Activated naive CD4-positive, alpha-beta T cell treated with anti-CD3 and anti-CD28 coated beads, Interleukin-2, amount 10 ng/mL, durations not matched to agents 7 days and 5 days (primary cell): ENCODE results near the gene ST8SIA2.
"Not testable (repeated sequence)": the region's sequence is repeated elsewhere in the genome, so short reads cannot be mapped to it uniquely, and the experiment has no call there.

Experiments
- CTCF ChIA-PET: fragments of 350-600 bp; sonication (Branson Sonifier 250); formaldehyde crosslinking; loops from one replicate; lab custom pipeline; 2021; ENCODE audit warnings: antibody characterized with exemption; lab: Charles Lee
- DNase-seq: peaks from one replicate; pipeline ENCODE4 v3.0.0-alpha.2; 2020
- H3K27ac Mint-ChIP-seq: one replicate; pipeline ENCODE4 v1.8.0; 2021; ENCODE audit warnings: mild to moderate bottlenecking, moderate library complexity, mixed read lengths
- H3K27me3 Mint-ChIP-seq: one replicate; pipeline ENCODE4 v1.8.0; 2021; ENCODE audit warnings: mild to moderate bottlenecking, mixed read lengths
- H3K36me3 Mint-ChIP-seq: one replicate; pipeline ENCODE4 v1.8.0; 2021; ENCODE audit warnings: mixed read lengths
- H3K4me1 Mint-ChIP-seq: one replicate; pipeline ENCODE4 v1.8.0; 2021; ENCODE audit warnings: mixed read lengths
- H3K4me3 Mint-ChIP-seq: one replicate; pipeline ENCODE4 v1.8.0; 2021; ENCODE audit warnings: mild to moderate bottlenecking, moderate library complexity, mixed read lengths
- H3K9me3 Mint-ChIP-seq: one replicate; pipeline ENCODE4 v1.8.0; 2021; ENCODE audit warnings: mixed read lengths

The ST8SIA2 gene

GRCh38 chr15:92467245-92467644 lies 73.6 kb downstream of the ST8SIA2 start:
- peaks cover 19% of the 10 kb centered on the region for H3K27me3 Mint-ChIP-seq
- no peak overlapping the region for H3K4me3 Mint-ChIP-seq
- no peaks in the 10 kb centered on the region for H3K36me3 Mint-ChIP-seq
- CTCF ChIA-PET, result no interaction called here
- no peaks in the 10 kb centered on the region for H3K9me3 Mint-ChIP-seq
- H3K27ac Mint-ChIP-seq, result no peak overlapping the region
- no peaks in the 10 kb centered on the region for H3K4me1 Mint-ChIP-seq
- no peak for DNase-seq

GRCh38 chr15:92468991-92469390 lies 75.3 kb downstream of the ST8SIA2 start:
- CTCF ChIA-PET, result no interaction called here
- no peak overlapping the region for H3K27ac Mint-ChIP-seq

GRCh38 chr15:92471288-92471687 lies 77.6 kb downstream of the ST8SIA2 start:
- no peaks in the 10 kb centered on the region for H3K36me3 Mint-ChIP-seq
- peaks cover 19% of the 10 kb centered on the region for H3K27me3 Mint-ChIP-seq
- CTCF ChIA-PET, result no interaction called here
- H3K9me3 Mint-ChIP-seq, result no peaks in the 10 kb centered on the region
- no peak overlapping the region for H3K4me3 Mint-ChIP-seq
- H3K4me1 Mint-ChIP-seq, result no peaks in the 10 kb centered on the region
- no peak for DNase-seq
- H3K27ac Mint-ChIP-seq, result no peak overlapping the region

More at GRCh38 chr15:92468991-92469390, 75.3 kb downstream of the ST8SIA2 start:
- DNase-seq, result no peak
- Mint-ChIP-seq H3K9me3 (no peaks in the 10 kb centered on the region), H3K27me3 (peaks cover 14% of the 10 kb centered on the region), H3K36me3 (no peaks in the 10 kb centered on the region), H3K4me3 (no peak overlapping the region), H3K4me1 (no peaks in the 10 kb centered on the region)

- H3K27me3 Mint-ChIP-seq, result peaks cover 14% of the 10 kb centered on the region
- no peaks in the 10 kb centered on the region for H3K4me1 Mint-ChIP-seq
- no peaks in the 10 kb centered on the region for H3K36me3 Mint-ChIP-seq
These were observed 80.1 kb downstream of the ST8SIA2 start for GRCh38 chr15:92473756-92474155.

GRCh38 chr15:92479730-92480129 lies 86.0 kb downstream of the ST8SIA2 start:
- H3K27ac Mint-ChIP-seq, H3K4me3 Mint-ChIP-seq, H3K9me3 Mint-ChIP-seq, H3K4me1 Mint-ChIP-seq, CTCF ChIA-PET, DNase-seq, H3K36me3 Mint-ChIP-seq: not testable (repeated sequence)
- H3K27me3 Mint-ChIP-seq, result peaks cover 11% of the 10 kb centered on the region

More at GRCh38 chr15:92473756-92474155, 80.1 kb downstream of the ST8SIA2 start:
- no peak overlapping the region for H3K27ac Mint-ChIP-seq
- no peak overlapping the region for H3K4me3 Mint-ChIP-seq
- H3K9me3 Mint-ChIP-seq, result no peaks in the 10 kb centered on the region
- CTCF ChIA-PET, result no interaction called here
- no peak for DNase-seq

- no peak for DNase-seq
- Mint-ChIP-seq H3K4me1 (no peaks in the 10 kb centered on the region), H3K36me3 (no peaks in the 10 kb centered on the region), H3K27ac (no peak overlapping the region), H3K9me3 (no peaks in the 10 kb centered on the region), H3K27me3 (peaks cover 10% of the 10 kb centered on the region), H3K4me3 (no peak overlapping the region)
- CTCF ChIA-PET, result no interaction called here
These were observed 86.7 kb downstream of the ST8SIA2 start for GRCh38 chr15:92480361-92480760.

GRCh38 chr15:92485441-92485840 lies 91.8 kb downstream of the ST8SIA2 start:
- Mint-ChIP-seq H3K4me3 (no peak overlapping the region), H3K27ac (no peak overlapping the region), H3K27me3 (peaks cover 11% of the 10 kb centered on the region), H3K9me3 (peaks cover 7% of the 10 kb centered on the region), H3K4me1 (no peaks in the 10 kb centered on the region), H3K36me3 (no peaks in the 10 kb centered on the region)
- CTCF ChIA-PET, result no interaction called here
- no peak for DNase-seq

- CTCF ChIA-PET, result no interaction called here
- H3K36me3 Mint-ChIP-seq, result no peaks in the 10 kb centered on the region
- no peak for DNase-seq
These were observed 99.0 kb downstream of the ST8SIA2 start for GRCh38 chr15:92492551-92493115.

GRCh38 chr15:92494806-92495336 lies 101.2 kb downstream of the ST8SIA2 start:
- Mint-ChIP-seq H3K36me3 (no peaks in the 10 kb centered on the region), H3K27ac (no peak overlapping the region), H3K4me3 (no peak overlapping the region), H3K27me3 (peaks cover 3% of the 10 kb centered on the region), H3K9me3 (peaks cover 1% of the 10 kb centered on the region), H3K4me1 (no peaks in the 10 kb centered on the region)
- CTCF ChIA-PET, result no interaction called here
- DNase-seq, result no peak

More at GRCh38 chr15:92492551-92493115, 99.0 kb downstream of the ST8SIA2 start:
- no peak overlapping the region for H3K27ac Mint-ChIP-seq
- peaks cover 3% of the 10 kb centered on the region for H3K27me3 Mint-ChIP-seq
- no peak overlapping the region for H3K4me3 Mint-ChIP-seq
- H3K9me3 Mint-ChIP-seq, result peaks cover 7% of the 10 kb centered on the region
- no peaks in the 10 kb centered on the region for H3K4me1 Mint-ChIP-seq

GRCh38 chr15:92495446-92495845 lies 101.8 kb downstream of the ST8SIA2 start:
- CTCF ChIA-PET, result no interaction called here
- H3K4me3 Mint-ChIP-seq, result no peak overlapping the region
- H3K36me3 Mint-ChIP-seq, result no peaks in the 10 kb centered on the region
- H3K9me3 Mint-ChIP-seq, result no peaks in the 10 kb centered on the region
- DNase-seq, result no peak
- peaks cover 3% of the 10 kb centered on the region for H3K27me3 Mint-ChIP-seq
- no peaks in the 10 kb centered on the region for H3K4me1 Mint-ChIP-seq
- no peak overlapping the region for H3K27ac Mint-ChIP-seq

- Mint-ChIP-seq H3K27me3 (peaks cover 28% of the 10 kb centered on the region), H3K4me3 (no peak overlapping the region), H3K27ac (no peak overlapping the region), H3K36me3 (no peaks in the 10 kb centered on the region), H3K9me3 (no peaks in the 10 kb centered on the region), H3K4me1 (no peaks in the 10 kb centered on the region)
- no peak for DNase-seq
- CTCF ChIA-PET, result no interaction called here
These were observed 106.2 kb downstream of the ST8SIA2 start for GRCh38 chr15:92499731-92500530.

- Mint-ChIP-seq H3K36me3 (no peaks in the 10 kb centered on the region), H3K4me1 (no peaks in the 10 kb centered on the region), H3K27ac (no peak overlapping the region), H3K9me3 (peaks cover 4% of the 10 kb centered on the region), H3K4me3 (no peak overlapping the region), H3K27me3 (peaks cover 25% of the 10 kb centered on the region)
- DNase-seq, result no peak
- CTCF ChIA-PET, result no interaction called here
These were observed 108.7 kb downstream of the ST8SIA2 start for GRCh38 chr15:92502336-92502735.

GRCh38 chr15:92502930-92503857 lies 109.5 kb downstream of the ST8SIA2 start:
- Mint-ChIP-seq H3K9me3 (peaks cover 4% of the 10 kb centered on the region), H3K27me3 (peaks cover 25% of the 10 kb centered on the region), H3K4me3 (no peak overlapping the region), H3K4me1 (no peaks in the 10 kb centered on the region), H3K27ac (no peak overlapping the region), H3K36me3 (no peaks in the 10 kb centered on the region)
- CTCF ChIA-PET, result no interaction called here
- DNase-seq, result no peak

GRCh38 chr15:92503889-92504288 lies 110.2 kb downstream of the ST8SIA2 start:
- H3K36me3 Mint-ChIP-seq, result no peaks in the 10 kb centered on the region
- CTCF ChIA-PET, result no interaction called here
- H3K9me3 Mint-ChIP-seq, result peaks cover 4% of the 10 kb centered on the region
- no peak for DNase-seq
- peaks cover 25% of the 10 kb centered on the region for H3K27me3 Mint-ChIP-seq
- H3K4me1 Mint-ChIP-seq, result no peaks in the 10 kb centered on the region
- no peak overlapping the region for H3K4me3 Mint-ChIP-seq
- H3K27ac Mint-ChIP-seq, result no peak overlapping the region
